Mesothelial cell of epicardium (in vitro differentiated cells): ENCODE data around the gene CCDC181. TPM values are rescaled to one million over a fixed set of nuclear protein-coding genes. Genes with fewer than 3 reads are reported as not detected.
"Not testable (repeated sequence)": the region's sequence is repeated elsewhere in the genome, so short reads cannot be mapped to it uniquely, and the experiment has no call there.

Source experiments
- DNase-seq, 2 experiments: peaks; one replicate each; pipeline ENCODE4 v3.0.0; 2021; ENCODE audit warnings: low spot score in 2 of 2; ENCODE audit not compliant: unreplicated experiment in 2 of 2
- H3K27ac Mint-ChIP-seq: 2 replicates; pipeline ENCODE4 v1.8.0; 2021; ENCODE audit warnings: mixed read lengths
- H3K27me3 Mint-ChIP-seq: 2 replicates; pipeline ENCODE4 v1.8.0; 2021; ENCODE audit warnings: low read depth, mixed read lengths
- H3K36me3 Mint-ChIP-seq: 2 replicates; pipeline ENCODE4 v1.8.0; 2021; ENCODE audit warnings: mixed read lengths
- H3K4me1 Mint-ChIP-seq: 2 replicates; pipeline ENCODE4 v1.8.0; 2021; ENCODE audit warnings: mixed read lengths
- H3K4me3 Mint-ChIP-seq: 2 replicates; pipeline ENCODE4 v1.8.0; 2021; ENCODE audit warnings: mild to moderate bottlenecking, moderate library complexity, mixed read lengths
- H3K9me3 Mint-ChIP-seq: 2 replicates; pipeline ENCODE4 v1.8.0; 2021; ENCODE audit warnings: mixed read lengths
- CTCF ChIP-seq: fragments of 200-600 bp; sonication (generic); IDR thresholded peaks from one replicate; pipeline ENCODE4 v1.5.0; 2021; ENCODE audit warnings: antibody characterized with exemption; ENCODE audit not compliant: unreplicated experiment
- total RNA-seq: library from RNA; stranded (reverse); gene quantifications from 3 replicates; pipeline ENCODE4 v1.2.1, GENCODE V29; 2021

The CCDC181 gene
- total RNA-seq, 1 donor from 2014 or later, result 1.3 TPM

- H3K4me1 Mint-ChIP-seq, result peaks cover 2% of the 10 kb centered on the region
- no peaks in the 10 kb centered on the region for H3K9me3 Mint-ChIP-seq
- no peak for DNase-seq
- H3K4me3 Mint-ChIP-seq, result no peak overlapping the region
- no peak for TF ChIP-seq CTCF
- no peaks in the 10 kb centered on the region for H3K36me3 Mint-ChIP-seq
- H3K27ac Mint-ChIP-seq, result no peak overlapping the region
- H3K27me3 Mint-ChIP-seq, result peaks cover 4% of the 10 kb centered on the region
Measured at GRCh38 chr1:169443923-169444322, 16.6 kb upstream of the CCDC181 start.

- peaks cover 9% of the 10 kb centered on the region for H3K9me3 Mint-ChIP-seq
- peaks cover 4% of the 10 kb centered on the region for H3K36me3 Mint-ChIP-seq
- H3K4me1 Mint-ChIP-seq, result peaks cover 11% of the 10 kb centered on the region
- H3K27ac Mint-ChIP-seq, result no peak overlapping the region
- peaks cover 37% of the 10 kb centered on the region for H3K27me3 Mint-ChIP-seq
- H3K4me3 Mint-ChIP-seq, result no peak overlapping the region
- no peak for TF ChIP-seq CTCF
- no peak for DNase-seq
Measured at GRCh38 chr1:169426174-169426705, 1.0 kb downstream of the CCDC181 start.

- Mint-ChIP-seq H3K36me3 (peaks cover 6% of the 10 kb centered on the region), H3K4me3 (no peak overlapping the region), H3K9me3 (no peaks in the 10 kb centered on the region), H3K4me1 (no peaks in the 10 kb centered on the region), H3K27ac (no peak overlapping the region), H3K27me3 (peaks cover 7% of the 10 kb centered on the region)
- no peak for DNase-seq
- TF ChIP-seq CTCF, result no peak
Measured at GRCh38 chr1:169421309-169421708, 6.0 kb downstream of the CCDC181 start.

GRCh38 chr1:169414952-169415351 is 12.3 kb downstream of the CCDC181 start:
- Mint-ChIP-seq H3K36me3 (peaks cover 17% of the 10 kb centered on the region), H3K4me3 (no peak overlapping the region), H3K4me1 (no peaks in the 10 kb centered on the region), H3K27ac (no peak overlapping the region), H3K27me3 (no peaks in the 10 kb centered on the region), H3K9me3 (peaks cover 30% of the 10 kb centered on the region)
- TF ChIP-seq CTCF, result no peak
- no peak for DNase-seq

GRCh38 chr1:169408340-169408739 is 18.9 kb downstream of the CCDC181 start:
- H3K9me3 Mint-ChIP-seq, result peaks cover 69% of the 10 kb centered on the region
- not testable (repeated sequence) for H3K27ac Mint-ChIP-seq, H3K4me3 Mint-ChIP-seq, H3K27me3 Mint-ChIP-seq, DNase-seq, H3K4me1 Mint-ChIP-seq
- H3K36me3 Mint-ChIP-seq, result peaks cover 31% of the 10 kb centered on the region

- Mint-ChIP-seq H3K36me3 (peaks cover 52% of the 10 kb centered on the region), H3K9me3 (peaks cover 66% of the 10 kb centered on the region)
- not testable (repeated sequence) for H3K27me3 Mint-ChIP-seq, H3K4me3 Mint-ChIP-seq, DNase-seq, H3K4me1 Mint-ChIP-seq, H3K27ac Mint-ChIP-seq
Measured at GRCh38 chr1:169402578-169402977, 24.7 kb downstream of the CCDC181 start.

GRCh38 chr1:169395955-169396354 is 31.3 kb downstream of the CCDC181 start:
- H3K36me3 Mint-ChIP-seq, result peaks cover 56% of the 10 kb centered on the region
- no peak for DNase-seq
- H3K4me1 Mint-ChIP-seq, result no peaks in the 10 kb centered on the region
- H3K27ac Mint-ChIP-seq, result no peak overlapping the region
- TF ChIP-seq CTCF, result no peak
- no peak overlapping the region for H3K4me3 Mint-ChIP-seq
- H3K9me3 Mint-ChIP-seq, result peaks cover 20% of the 10 kb centered on the region
- H3K27me3 Mint-ChIP-seq, result no peaks in the 10 kb centered on the region
